Thyroid gland (tissue), 4 donors: ENCODE results near the gene COP1.

Experiments used
- CTCF ChIP-seq, 6 experiments: fragments of 200-600 bp in 3 of 6; fragments of 450-650 bp in 3 of 6; sonication (generic) in 3 of 6; IDR thresholded peaks; one replicate each; pipeline ENCODE4 v1.5.1; 2016 to 2019; ENCODE audit warnings: antibody characterized with exemption in 6 of 6, mild to moderate bottlenecking in 2 of 6, inconsistent platforms in 1 of 6, moderate library complexity in 1 of 6
- POLR2A ChIP-seq, 2 donors: fragments of 450-650 bp; IDR thresholded peaks; one replicate each; pipeline ENCODE4 v1.6.1; 2017; ENCODE audit warnings: antibody characterized with exemption in 2 of 2, mild to moderate bottlenecking in 2 of 2, moderate library complexity in 1 of 2

DNA sequence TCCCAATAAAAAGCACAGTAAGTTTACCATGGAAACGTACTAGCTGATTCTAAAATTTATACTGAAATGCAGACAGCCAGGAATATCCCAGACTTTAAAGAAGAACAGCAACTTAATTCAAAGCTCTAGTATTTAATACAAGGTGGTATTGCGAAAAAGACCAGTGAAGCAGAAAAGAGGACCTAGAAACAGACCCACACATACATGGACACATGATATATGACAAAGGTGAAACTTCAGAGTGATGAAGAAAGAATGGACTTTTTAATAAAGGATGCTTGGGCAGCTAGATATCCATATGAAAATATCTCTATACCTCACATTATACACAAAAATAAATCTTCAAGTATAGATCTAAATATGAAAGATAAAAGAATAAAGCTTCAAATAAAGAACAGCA lies 62.6 kb downstream of the COP1 start:
- TF ChIP-seq CTCF (IDR thresholded peaks at IDR 0.05) (no peak), POLR2A (IDR thresholded peaks at IDR 0.05) (no peak)
